DMS 273 (cell line): ENCODE measurements around the gene CSAD.
A peak's percentile ranks its signal among the peaks of the same experiment; 100 is the strongest.

Experiments used
- DNase-seq: peaks from one replicate; lab custom pipeline; 2025; ENCODE audit not compliant: unreplicated experiment; lab: John Stamatoyannopoulos, UW

Gene CSAD

DNA sequence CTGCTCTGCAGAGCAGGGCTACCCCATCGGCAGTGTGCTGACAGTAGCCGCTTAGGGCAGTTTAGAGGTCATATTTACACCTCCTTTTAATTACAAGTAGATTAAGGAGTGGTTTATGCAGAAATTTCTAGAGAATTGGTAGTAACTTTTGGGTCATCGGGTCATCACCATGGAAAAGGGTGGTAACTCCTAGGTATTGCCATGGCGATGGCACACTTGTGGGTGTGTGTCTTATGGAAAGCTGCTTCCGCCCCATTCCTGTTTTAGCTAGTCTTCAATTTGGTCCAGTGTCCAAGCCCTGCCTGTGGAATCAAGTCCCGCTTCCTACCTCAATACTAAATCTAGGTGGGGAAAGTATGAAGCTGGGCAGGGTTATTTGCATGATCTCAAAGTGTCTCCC lies 29.7 kb downstream of the CSAD start:
- no peak for DNase-seq

DNA sequence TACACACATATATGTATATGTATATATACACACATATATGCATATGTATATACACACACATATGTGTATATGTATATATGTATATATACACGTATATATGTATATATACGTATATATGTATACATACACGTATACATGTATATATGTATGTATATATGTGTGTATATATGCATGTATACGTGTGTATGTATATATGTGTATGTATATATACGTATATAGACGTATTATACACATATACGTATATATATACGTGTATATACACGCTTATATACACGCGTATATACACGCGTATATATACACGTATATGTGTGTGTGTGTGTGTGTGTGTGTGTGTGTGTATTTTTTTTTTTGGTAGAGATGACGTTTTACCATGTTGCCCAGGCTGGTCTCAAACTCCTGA lies 33.1 kb downstream of the CSAD start:
- DNase-seq, result no peak

DNA sequence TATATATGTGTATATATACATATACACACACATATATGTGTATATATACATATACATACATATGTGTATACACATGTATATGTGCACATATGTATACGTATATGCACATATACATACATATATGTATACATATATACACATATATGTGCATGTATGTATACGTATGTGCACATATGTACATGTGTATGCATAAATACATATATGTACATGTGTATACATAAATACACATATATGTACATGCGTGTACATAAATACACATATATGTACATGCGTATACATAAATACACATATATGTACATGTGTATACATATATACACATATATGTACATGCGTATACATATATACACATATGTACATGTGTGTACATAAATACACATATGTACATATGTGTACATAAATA lies 33.5 kb downstream of the CSAD start:
- no peak for DNase-seq

DNA sequence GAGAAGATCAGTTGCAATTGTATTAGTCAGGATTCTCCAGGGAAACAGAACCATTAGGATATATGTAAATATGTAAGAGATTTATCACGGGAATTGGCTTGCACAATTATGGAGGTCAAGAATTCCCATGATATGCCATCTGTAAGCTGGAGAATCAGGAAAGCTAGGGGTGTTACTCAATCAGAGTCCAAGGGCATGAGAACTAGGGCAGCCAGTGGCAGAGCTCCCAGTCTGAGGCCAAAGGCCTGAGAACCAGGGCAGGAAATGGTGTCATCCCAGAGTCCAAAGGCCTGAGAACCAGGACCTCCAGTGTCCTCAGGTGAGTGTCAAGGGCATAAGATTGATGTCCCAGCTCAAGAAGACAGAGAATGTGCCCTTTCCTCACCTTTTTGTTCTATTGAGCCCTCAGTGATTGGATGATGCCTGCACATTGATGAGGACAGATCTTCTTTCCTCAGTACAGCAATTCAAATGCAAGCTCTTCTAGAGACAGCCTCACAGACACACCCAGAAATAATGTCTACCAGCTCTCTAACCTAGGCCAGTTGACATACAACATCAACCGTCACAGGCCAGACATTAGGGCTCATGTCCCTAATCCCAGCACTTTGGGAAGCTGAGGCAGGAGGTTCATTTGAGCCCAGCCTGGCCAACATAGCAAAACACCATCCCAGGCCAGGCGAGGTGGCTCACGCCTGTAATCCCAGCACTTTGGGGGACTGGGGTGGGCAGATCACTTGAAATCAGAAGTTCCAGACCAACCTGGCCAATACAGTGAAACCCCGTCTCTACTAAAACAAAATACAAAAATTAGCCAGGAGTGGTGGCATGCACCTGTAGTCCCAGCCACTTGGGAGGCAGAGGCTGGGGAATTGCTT lies 35.1 kb downstream of the CSAD start:
- no peak for DNase-seq

DNA sequence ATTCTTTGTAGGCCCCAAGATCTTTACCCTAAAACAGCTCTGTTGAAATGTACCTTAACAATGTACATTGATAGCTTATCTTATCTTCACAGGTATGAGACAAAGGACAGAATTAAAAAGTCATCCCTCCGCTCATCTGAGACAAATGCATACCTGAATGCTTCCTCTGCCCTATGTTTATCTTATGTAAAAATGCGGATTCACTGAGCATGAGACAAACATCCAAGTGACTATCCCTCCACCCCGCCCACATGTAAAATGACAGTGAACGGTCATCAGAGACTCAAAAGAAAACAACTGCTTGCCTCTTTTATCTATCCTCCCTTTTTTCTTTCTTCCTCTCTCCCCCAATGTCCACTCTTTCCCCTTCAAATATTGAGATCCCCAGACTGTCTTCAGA lies 37.4 kb downstream of the CSAD start:
- DNase-seq, result no peak

DNA sequence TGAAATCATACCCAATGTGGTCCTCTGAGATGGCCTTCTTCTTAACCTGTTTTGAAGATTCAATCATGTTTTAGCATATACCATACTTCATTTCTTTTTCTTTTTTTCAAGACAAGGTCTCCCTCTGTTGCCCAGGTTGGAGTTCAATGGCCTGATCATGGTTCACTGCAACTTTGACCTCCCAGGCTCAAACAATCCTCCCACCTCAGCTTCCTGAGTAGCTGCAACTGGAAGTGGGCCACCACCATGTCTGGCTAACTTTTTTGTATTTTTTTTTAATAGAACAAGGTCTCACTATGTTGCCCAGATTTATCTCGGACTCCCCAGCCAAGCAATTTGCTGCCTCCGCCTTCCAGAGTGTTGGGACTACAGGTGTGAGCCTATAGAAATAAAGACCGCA lies 47.0 kb downstream of the CSAD start:
- no peak for DNase-seq

DNA sequence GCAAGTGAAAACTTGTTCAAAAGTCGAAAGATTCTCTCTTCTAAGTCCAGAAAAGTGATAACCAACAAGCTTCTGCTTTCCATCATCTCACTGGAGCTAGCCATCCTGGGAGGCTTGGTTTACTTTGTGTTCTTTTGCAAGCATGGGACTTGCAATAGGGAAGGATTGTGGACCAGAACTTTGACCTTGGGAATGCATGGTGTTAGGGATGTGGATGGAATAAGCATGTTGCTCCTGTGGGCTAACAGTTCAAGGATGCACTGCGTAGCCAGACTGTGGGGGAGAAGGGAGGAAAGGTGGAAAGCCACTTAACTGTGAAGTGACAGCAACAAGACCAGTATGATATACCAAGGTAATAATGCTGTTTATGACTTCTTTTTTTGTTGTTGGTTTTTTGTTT lies 48.9 kb downstream of the CSAD start:
- no peak for DNase-seq

DNA sequence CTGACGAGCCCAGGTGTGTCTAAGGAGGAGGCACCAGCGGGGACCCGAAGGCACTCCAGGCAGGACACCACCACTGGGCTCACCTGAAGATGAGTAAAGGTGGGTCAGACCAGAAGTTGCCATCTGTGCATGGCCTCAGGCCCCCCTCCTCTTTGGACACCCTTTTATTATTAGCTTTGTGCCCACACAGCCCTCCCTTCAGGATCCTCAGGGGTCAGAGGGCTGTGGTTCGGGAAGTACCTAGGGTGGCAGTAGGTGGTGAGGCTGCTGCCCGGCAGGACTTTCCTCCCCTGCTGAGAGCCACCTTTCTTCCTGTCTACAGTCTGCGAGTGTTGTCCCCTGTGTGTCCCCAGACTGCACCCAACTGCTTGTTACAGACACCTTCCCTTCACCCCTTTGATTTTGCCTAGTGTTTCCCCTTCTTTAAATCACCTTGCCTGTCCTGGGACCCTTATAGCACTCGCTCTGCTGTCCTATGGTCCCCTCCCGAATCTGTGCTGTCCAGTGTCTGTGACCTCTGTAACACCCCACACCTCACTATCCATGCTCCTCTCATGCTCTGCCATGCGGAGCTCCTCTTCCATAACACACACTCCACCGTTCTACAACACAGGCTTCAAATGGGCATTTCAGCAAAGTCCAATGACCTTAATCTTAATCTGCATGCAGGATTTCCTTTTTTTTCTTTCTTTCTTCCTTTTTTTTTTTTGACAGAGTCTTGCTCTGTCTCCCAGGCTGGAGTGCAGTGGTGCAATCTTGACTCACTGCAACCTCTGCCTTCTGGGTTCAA lies 51.8 kb downstream of the CSAD start:
- no peak for DNase-seq

DNA sequence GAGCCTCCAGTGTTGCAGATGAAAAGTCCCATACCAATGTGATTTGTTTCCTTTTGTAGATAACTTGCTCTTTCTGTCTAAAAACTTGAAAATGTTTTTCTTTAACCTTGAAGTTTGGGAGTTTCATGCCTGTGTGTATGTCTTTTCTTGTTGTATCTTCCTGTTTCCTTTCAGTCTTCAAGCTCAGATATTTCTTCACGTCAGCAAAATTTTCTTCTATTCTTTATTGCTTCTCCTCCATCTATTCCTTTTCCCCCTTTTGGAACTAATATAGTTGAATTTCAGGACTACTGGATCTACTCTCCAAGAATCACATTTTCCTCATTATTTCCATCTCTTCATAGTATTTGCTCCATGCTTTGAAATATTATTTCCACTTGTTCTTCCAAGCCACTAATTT lies 53.6 kb downstream of the CSAD start:
- no peak for DNase-seq

DNA sequence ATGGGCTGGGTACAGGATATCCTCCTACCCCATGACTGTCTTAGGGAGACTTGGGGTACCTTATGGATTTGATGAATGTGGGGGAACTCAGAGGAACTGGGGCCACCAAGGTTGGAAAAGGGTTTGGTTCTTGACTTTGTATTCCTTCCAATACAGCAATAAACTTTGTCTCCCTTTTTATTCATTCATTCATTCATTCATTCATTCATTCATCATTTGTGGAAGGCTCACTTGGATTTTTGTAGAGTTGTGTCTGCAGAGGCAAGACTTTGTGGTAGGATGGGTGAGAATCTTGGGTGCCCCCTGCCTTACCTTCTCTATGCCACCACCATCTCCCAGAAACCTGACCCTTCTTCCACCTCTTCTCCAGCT lies 56.4 kb downstream of the CSAD start:
- DNase-seq, result no peak

DNA sequence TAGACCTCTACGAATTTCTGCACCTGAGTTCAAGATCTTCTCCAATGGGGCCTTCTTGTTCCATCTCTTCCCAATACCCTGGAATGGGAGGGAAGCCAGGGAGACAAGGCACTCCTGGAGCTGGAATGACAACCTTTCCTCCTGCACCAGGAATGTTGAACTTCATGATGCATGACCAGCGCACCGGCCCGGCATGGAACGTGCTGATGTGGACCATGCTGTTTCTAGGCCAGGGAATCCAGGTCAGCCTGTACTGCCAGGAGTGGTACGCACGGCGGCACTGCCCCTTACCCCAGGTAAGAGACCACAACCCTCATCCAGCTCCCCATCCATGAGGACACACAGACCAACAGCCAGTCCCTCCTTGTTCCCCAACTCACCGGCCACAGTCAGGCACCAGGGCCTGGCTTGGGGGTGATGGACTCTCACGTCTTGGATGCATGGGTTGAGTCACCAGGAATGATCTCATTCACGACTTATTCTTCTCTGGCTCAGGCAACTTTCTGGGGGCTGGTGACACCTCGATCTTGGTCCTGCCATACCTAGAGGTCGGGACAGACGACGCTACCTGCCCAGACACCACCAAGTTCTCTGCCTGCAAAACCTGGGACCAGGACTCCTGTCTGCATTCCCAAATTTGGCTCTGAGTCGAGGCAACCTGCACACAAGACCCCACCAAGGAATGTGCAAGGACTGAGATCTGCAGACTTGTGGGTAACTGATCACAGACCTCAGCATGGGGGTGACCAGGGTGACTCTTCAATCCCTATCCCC lies 57.0 kb downstream of the CSAD start:
- DNase-seq, result no peak

DNA sequence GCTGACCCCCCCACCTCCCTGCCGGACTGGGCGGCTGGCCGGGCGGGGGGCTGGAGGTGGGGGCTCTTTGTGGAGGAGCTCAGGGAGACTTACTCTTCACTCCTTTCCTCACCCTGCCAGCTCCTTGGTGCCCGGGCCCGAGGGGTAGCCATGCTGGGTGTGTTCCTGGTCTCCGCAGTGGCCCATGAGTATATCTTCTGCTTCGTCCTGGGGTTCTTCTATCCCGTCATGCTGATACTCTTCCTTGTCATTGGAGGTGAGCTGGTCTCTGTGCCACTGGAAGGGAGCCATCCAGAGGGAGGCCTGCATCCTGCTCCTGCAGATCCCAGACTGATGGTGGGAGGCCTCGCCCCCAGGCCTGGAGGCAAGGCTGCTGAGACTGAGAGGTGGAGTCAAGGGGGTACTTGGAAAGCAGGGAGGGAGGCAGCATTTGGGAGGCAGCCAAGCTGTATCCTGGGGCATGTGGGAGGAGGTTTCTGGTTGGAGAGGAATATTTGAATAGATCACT lies 57.7 kb downstream of the CSAD start:
- DNase-seq, result peak; percentile 25

DNA sequence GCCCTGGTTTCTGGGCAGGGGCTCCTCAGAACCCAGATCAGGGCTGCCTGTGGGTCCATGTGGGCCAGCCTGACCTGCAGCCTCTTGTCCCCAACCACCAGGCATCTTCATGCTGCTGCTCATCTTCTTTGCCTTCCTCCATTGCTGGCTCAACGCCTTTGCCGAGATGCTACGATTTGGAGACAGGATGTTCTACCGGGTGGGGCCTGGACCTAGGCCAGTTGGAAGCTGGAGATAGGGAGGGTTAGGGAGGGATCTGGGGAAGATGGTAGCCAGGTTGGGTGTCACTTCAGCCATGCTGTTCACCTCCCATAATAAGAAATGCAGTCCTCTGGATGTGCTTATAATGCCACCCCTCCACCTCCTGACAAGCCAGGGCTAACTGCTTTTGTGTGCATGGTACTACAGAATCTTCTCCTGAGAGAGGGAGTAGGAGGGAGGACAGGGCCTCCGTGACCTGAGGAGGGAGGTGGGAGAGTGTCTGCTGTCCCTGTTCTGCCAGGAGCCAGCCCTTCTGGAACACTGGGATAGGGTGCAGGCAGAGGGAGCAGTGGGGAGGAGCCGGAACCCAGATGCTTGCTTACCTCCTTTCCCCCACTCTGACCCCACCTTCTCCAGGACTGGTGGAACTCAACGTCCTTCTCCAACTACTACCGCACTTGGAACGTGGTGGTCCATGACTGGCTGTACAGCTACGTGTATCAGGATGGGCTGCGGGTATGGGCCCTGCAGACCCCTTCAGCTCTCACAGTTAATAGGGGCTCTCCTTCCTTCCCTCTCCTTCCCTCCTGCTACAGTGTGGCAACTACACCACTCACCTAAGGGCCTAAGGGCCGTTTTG lies 59.8 kb downstream of the CSAD start:
- DNase-seq, result no peak

DNA sequence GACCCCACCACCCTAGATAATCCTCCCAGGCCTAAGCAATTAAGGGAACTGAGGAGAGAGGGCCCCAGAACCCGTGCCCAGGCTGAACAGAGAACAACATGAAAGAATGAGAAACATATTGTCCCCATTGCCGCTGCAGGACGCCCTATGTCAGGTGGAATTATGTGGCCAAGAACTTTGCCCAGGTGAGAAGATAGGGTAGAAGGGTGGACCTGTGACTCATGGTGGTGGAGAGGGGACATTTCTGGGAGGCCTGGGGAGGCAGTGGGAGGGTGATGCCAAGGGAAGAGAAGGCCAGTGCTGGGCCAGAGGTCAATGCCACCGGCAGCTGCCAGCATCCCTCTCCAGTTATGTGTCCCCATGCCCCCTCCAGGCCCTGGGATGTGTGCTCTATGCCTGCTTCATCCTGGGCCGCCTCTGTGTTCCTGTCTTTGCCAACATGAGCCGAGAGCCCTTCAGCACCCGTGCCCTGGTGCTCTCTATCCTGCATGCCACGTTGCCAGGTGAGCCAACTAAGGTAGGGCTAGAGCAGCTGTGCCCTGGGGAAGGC lies 61.9 kb downstream of the CSAD start:
- no peak for DNase-seq

DNA sequence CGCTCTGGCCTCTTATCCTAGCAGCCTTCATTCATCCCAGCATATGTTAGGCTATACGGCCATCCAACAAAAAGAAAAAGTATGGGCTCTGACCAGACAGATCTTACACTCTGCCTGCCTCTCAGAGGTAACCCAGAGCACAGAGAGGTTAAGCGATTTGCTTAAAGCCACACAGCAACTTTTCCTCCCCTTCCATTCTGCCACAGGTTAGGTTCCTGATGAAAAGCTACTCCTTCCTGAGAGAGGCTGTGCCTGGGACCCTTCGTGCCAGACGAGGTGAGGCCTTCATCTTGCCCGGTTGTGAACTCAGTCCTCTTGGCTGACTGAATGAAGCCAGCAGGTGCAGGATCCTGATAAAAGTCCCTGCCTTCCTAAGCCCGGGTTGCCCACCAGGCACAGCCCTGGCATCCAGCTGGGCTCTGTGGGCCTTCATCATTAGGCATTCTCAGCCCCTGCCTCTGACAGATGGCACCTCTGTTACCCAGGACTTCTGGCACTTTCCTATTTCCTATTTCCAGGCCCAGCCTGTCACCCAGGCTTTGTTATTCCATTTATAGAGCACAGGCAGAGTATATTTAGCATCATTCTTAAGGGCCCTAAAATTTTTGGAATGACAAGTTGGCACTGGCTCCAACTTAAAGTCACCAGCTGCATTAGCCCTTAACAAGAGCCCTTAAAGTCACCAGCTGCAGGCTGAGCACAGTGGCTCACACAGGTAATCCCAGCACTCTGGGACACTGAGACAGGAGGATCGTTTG lies 64.7 kb downstream of the CSAD start:
- peak; percentile 52 for DNase-seq

DNA sequence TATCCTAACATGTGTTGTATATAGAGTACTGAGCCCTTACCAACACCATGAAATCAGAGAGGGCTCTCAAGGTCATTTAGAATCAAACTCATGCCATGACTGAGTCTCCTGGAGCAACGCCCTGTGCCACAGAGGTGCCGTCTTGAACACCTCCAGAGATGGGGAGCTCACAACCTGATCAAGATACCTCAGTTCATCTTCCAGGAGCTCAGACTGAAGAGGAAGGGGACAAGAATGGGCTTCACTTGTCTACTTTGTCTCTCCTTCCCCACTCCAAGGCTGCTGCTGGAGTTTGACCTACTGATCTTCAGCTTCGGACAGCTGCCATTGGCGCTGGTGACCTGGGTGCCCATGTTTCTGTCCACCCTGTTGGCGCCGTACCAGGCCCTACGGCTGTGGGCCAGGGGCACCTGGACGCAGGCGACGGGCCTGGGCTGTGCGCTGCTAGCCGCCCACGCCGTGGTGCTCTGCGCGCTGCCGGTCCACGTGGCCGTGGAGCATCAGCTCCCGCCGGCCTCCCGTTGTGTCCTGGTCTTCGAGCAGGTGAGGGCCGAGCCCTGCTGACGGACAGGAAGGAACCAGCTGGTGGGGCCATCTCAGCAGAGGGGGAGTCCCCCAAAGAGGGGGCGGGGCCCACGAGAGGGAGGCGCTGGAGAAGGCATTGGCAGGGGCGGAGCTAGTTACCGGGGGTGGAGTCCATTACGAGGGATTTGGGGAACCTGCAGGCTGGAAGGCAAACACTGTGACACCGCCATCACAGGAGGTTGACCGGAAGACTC lies 65.4 kb downstream of the CSAD start:
- no peak for DNase-seq

DNA sequence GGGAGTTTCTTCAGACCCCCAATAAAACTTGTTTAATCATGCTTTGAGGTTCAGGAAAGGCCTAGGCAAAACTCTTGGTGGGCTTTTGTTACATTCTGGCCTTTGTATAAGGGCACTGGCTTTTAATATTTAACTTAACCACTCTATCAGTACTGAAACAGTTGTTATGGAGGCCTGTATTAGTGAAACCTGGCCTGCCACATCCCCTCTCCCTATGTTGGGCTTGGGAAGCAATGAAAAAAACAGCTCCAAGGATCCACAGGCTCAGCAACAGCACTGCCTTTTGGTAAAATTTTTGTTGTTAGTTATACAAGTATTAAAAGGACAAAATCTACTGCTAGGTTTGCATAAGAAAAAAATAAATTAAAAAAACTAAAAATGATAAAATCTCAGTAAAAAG lies 66.8 kb downstream of the CSAD start:
- DNase-seq, result no peak

DNA sequence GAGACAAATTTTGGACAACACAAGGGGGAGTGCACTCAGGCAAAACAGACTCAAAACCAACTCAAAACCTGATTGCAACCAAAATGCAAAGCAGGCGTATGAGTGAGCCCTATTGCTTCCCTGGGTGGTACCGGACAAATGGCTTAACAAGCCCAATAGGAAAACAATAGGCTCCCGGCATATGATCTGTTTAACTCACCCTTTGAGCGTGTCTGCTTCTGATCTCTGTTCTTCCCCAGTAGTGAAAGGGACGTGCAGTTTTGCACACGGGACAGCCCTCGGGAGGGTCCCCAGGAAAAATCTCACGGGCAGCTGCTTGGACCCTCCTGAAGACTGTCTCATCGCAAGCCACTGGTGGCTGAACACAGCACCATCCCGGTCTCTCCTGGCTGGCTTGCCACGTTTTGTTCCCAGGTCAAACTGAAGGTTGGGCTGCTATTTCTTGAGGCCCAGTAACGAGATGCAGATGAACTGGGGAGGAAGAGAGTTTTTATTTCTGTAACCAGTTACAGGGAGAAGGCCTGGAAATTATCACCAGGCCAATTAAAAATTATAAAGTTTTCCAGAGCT lies 67.5 kb downstream of the CSAD start:
- no peak for DNase-seq
